GM19035 (cell line): ENCODE data around the gene CRACDL.

ENCODE experiments used
- ATAC-seq: cut with Tn5 transposase; IDR thresholded peaks from one replicate; pipeline ENCODE4 v1.9.1; 2021; ENCODE audit not compliant: unreplicated experiment

CRACDL gene

GRCh38 chr2:98805412-98806171, 130.4 kb downstream of the CRACDL start:
- no peak for ATAC-seq

- ATAC-seq = no peak
Measured at GRCh38 chr2:98804736-98805135, 131.3 kb downstream of the CRACDL start.

GRCh38 chr2:98804265-98804650, 131.8 kb downstream of the CRACDL start:
- ATAC-seq = no peak

GRCh38 chr2:98803405-98804264, 132.4 kb downstream of the CRACDL start:
- ATAC-seq = no peak

GRCh38 chr2:98802344-98802743, 133.7 kb downstream of the CRACDL start:
- ATAC-seq = no peak

GRCh38 chr2:98801921-98802321, 134.1 kb downstream of the CRACDL start:
- no peak for ATAC-seq

- ATAC-seq = no peak
Measured at GRCh38 chr2:98801286-98801685, 134.7 kb downstream of the CRACDL start.

GRCh38 chr2:98800330-98801064, 135.5 kb downstream of the CRACDL start:
- ATAC-seq = no peak

- no peak for ATAC-seq
Measured at GRCh38 chr2:98799375-98800329, 136.4 kb downstream of the CRACDL start.

- no peak for ATAC-seq
Measured at GRCh38 chr2:98796775-98797544, 139.1 kb downstream of the CRACDL start.

- no peak for ATAC-seq
Measured at GRCh38 chr2:98795891-98796676, 139.9 kb downstream of the CRACDL start.

- ATAC-seq = no peak
Measured at GRCh38 chr2:98793897-98794830, 141.9 kb downstream of the CRACDL start.

GRCh38 chr2:98793275-98793674, 142.8 kb downstream of the CRACDL start:
- ATAC-seq = no peak

- ATAC-seq = no peak
Measured at GRCh38 chr2:98790221-98790620, 145.8 kb downstream of the CRACDL start.

GRCh38 chr2:98787700-98788099, 148.3 kb downstream of the CRACDL start:
- no peak for ATAC-seq

- ATAC-seq = no peak
Measured at GRCh38 chr2:98786179-98786578, 149.8 kb downstream of the CRACDL start.

- ATAC-seq = no peak
Measured at GRCh38 chr2:98782570-98782969, 153.5 kb downstream of the CRACDL start.

- no peak for ATAC-seq
Measured at GRCh38 chr2:98781822-98782221, 154.2 kb downstream of the CRACDL start.
